RWPE2 (cell line): ENCODE data around the gene PPP2R2B.

ENCODE experiments used
- ATAC-seq: fragments of 200-7000 bp; cut with Tn5 transposase; 3 replicates; pipeline ENCODE4 v1.9.1; 2021; ENCODE audit warnings: low read depth
- DNase-seq: peaks from one replicate; pipeline ENCODE4 v3.0.0-alpha.2; 2020; ENCODE audit warnings: low spot score
- H3K27ac ChIP-seq: fragments of 450-650 bp; 2 replicates; pipeline ENCODE4 v1.5.1; 2017; ENCODE audit warnings: mild to moderate bottlenecking; ENCODE audit not compliant: poor library complexity, severe bottlenecking
- H3K27me3 ChIP-seq: fragments of 250-450 bp; sonication (Bioruptor Pico); 2 replicates; pipeline ENCODE4 v1.5.1; 2021; ENCODE audit warnings: mild to moderate bottlenecking, moderate library complexity; ENCODE audit not compliant: insufficient read depth, poor library complexity, severe bottlenecking
- H3K36me3 ChIP-seq: fragments of 250-450 bp; sonication (Bioruptor Pico); 2 replicates; pipeline ENCODE4 v1.5.1; 2020; ENCODE audit warnings: low read depth, mild to moderate bottlenecking, moderate library complexity
- H3K4me1 ChIP-seq: fragments of 250-450 bp; sonication (Bioruptor Pico); 2 replicates; pipeline ENCODE4 v1.5.1; 2021; ENCODE audit warnings: mild to moderate bottlenecking, moderate library complexity; ENCODE audit not compliant: insufficient read depth, poor library complexity, severe bottlenecking
- H3K4me3 ChIP-seq: fragments of 250-450 bp; sonication (Bioruptor Pico); 2 replicates; pipeline ENCODE4 v1.5.1; 2021; ENCODE audit warnings: mild to moderate bottlenecking, moderate library complexity; ENCODE audit not compliant: severe bottlenecking
- H3K9me3 ChIP-seq: fragments of 250-450 bp; sonication (Bioruptor Pico); 2 replicates; pipeline ENCODE4 v1.5.1; 2021; ENCODE audit warnings: mild to moderate bottlenecking, moderate library complexity; ENCODE audit not compliant: severe bottlenecking
- CTCF ChIP-seq: fragments of 450-650 bp; IDR thresholded peaks from one replicate; pipeline ENCODE4 v1.5.1; 2017; ENCODE audit warnings: mild to moderate bottlenecking, moderate library complexity; ENCODE audit not compliant: poor library complexity, severe bottlenecking

Gene PPP2R2B

GRCh38 chr5:146549615-146550014, 328.9 kb downstream of the PPP2R2B start:
- no peak for ATAC-seq
- H3K4me3 ChIP-seq, result no peak overlapping the region
- no peak for DNase-seq
- no peak for TF ChIP-seq CTCF
- no peak overlapping the region for H3K27ac ChIP-seq
- H3K4me1 ChIP-seq, result no peaks in the 10 kb centered on the region
- H3K36me3 ChIP-seq, result no peaks in the 10 kb centered on the region
- H3K27me3 ChIP-seq, result peaks cover 6% of the 10 kb centered on the region
- H3K9me3 ChIP-seq, result no peaks in the 10 kb centered on the region

- ATAC-seq, result no peak
- peaks cover 3% of the 10 kb centered on the region for H3K27me3 ChIP-seq
Measured at GRCh38 chr5:146548781-146549449, 329.6 kb downstream of the PPP2R2B start.

GRCh38 chr5:146544232-146544631, 334.3 kb downstream of the PPP2R2B start:
- no peak for ATAC-seq
- H3K27ac ChIP-seq, result no peak overlapping the region
- peaks cover 11% of the 10 kb centered on the region for H3K4me1 ChIP-seq
- no peak for DNase-seq
- no peaks in the 10 kb centered on the region for H3K36me3 ChIP-seq
- H3K27me3 ChIP-seq, result peaks cover 3% of the 10 kb centered on the region
- H3K9me3 ChIP-seq, result no peaks in the 10 kb centered on the region
- no peak overlapping the region for H3K4me3 ChIP-seq
- no peak for TF ChIP-seq CTCF

More at GRCh38 chr5:146548781-146549449, 329.6 kb downstream of the PPP2R2B start:
- H3K4me1 ChIP-seq, result no peaks in the 10 kb centered on the region
- DNase-seq, result no peak
- H3K27ac ChIP-seq, result no peak overlapping the region
- H3K4me3 ChIP-seq, result no peak overlapping the region
- TF ChIP-seq CTCF, result no peak
- no peaks in the 10 kb centered on the region for H3K36me3 ChIP-seq
- no peaks in the 10 kb centered on the region for H3K9me3 ChIP-seq

GRCh38 chr5:146541958-146542849, 336.4 kb downstream of the PPP2R2B start:
- ATAC-seq (peak; percentile 80), DNase-seq (peak; percentile 77)
- Histone ChIP-seq H3K36me3 (no peaks in the 10 kb centered on the region), H3K4me3 (no peak overlapping the region), H3K27me3 (peaks cover 3% of the 10 kb centered on the region), H3K27ac (no peak overlapping the region), H3K9me3 (no peaks in the 10 kb centered on the region), H3K4me1 (peaks cover 11% of the 10 kb centered on the region)
- TF ChIP-seq CTCF, result peak; percentile 98
